BJ (cell line): ENCODE results near the gene MPP2. TPM values are rescaled to one million over a fixed set of nuclear protein-coding genes. Genes with fewer than 3 reads are reported as not detected.
A peak's percentile ranks its signal among the peaks of the same experiment; 100 is the strongest.
"Not testable (repeated sequence)": the region's sequence is repeated elsewhere in the genome, so short reads cannot be mapped to it uniquely, and the experiment has no call there.

Experiments used
- CTCF ChIA-PET: fragments of 350-600 bp; formaldehyde crosslinking; extraction: SDS; loops from one replicate; lab custom pipeline; 2021; ENCODE audit warnings: antibody characterized with exemption, inconsistent platforms; lab: Yijun Ruan, JAX
- POLR2A ChIA-PET: fragments of 300-600 bp; sonication (Branson Sonifier 250); formaldehyde crosslinking; extraction: SDS; loops from one replicate; lab custom pipeline; 2021; ENCODE audit warnings: antibody characterized with exemption; lab: Charles Lee
- DNase-seq: peaks from one replicate; pipeline ENCODE4 v3.0.0-alpha.2; 2011; ENCODE audit warnings: low read depth
- H3K27me3 ChIP-seq: 2 replicates; pipeline ENCODE4 v1.6.0; 2011; ENCODE audit warnings: low read length; ENCODE audit not compliant: control insufficient read depth, insufficient read depth
- H3K36me3 ChIP-seq: 2 replicates; pipeline ENCODE4 v1.5.1; 2011; ENCODE audit warnings: low read length; ENCODE audit not compliant: control insufficient read depth, insufficient read depth
- H3K4me3 ChIP-seq: 2 replicates; pipeline ENCODE4 v1.5.1; 2011; ENCODE audit warnings: low read depth, mild to moderate bottlenecking, control low read depth, low read length
- CTCF ChIP-seq: IDR thresholded peaks from 2 replicates; pipeline ENCODE4 v1.5.1; 2011; ENCODE audit warnings: low read depth, mild to moderate bottlenecking, control low read depth, inconsistent platforms, low read length, moderate library complexity; ENCODE audit not compliant: insufficient read depth
- polyA plus RNA-seq: library from polyadenylated mRNA; depleted of rRNA; stranded (reverse); fragments of >200 nt; gene quantifications from 2 replicates; pipeline ENCODE4 v1.2.3, GENCODE V29; 2011

Gene MPP2
- polyA plus RNA-seq, 1 experiment: 5.3 TPM

DNA sequence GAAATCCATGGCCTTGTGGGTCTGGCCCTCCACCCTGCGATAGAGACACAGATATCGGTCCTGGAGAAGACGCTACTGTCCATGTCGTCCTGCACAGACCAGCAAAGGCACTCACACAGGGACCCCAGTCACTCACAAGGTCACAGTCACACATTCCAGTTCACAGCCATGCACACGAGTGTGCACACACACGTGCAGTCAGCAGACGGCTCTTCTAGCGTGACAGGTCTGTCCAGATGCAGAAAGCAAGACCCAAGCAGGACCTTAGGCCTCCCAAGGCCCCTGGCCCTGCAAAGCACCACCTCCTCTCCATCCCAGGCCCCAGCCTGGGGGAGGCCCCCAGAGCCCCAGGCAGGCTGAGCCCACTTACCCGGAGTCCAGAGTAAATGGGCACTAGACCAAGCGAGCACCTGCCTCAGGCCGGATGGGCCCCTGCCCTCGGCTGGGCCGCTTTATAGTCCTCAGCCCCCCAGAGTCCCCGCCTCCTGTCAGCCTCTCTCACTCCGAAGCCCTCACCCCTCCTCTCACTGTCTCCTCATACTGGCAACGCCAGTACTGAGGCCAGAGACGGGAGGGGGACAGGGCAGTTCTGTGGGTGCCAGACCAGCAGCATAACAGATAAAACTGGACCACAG, 34.8 kb upstream of the MPP2 start, which contains the start of gene PPY:
Gene PPY, minus strand, starts transcription at position 426 of the 635 bp plus-strand sequence. CDS start 822 bp downstream, outside the sequence.
- H3K36me3 ChIP-seq: no peaks in the 10 kb centered on the region
- H3K4me3 ChIP-seq: no peak within 1 kb of the TSS
- DNase-seq: no peak
- peaks cover 8% of the 10 kb centered on the region; the same call in 1 of the 2 replicates for H3K27me3 ChIP-seq
- TF ChIP-seq CTCF: no peak
- ChIA-PET CTCF (interaction anchor here (0.6 to 7.1 kb wide), 13 partner anchors 10 to 172 kb away, joined by 3 to 108 read pairs (median 10); no protein-coding TSS in a partner anchor), POLR2A (no interaction called here)

GRCh38 chr17:43940630-43941029, 33.3 kb upstream of the MPP2 start:
- H3K4me3 ChIP-seq: no peak overlapping the region
- ChIA-PET CTCF (interaction anchor here (0.5 to 5.6 kb wide), 8 partner anchors 10 to 166 kb away, joined by 3 to 27 read pairs (median 4); no protein-coding TSS in a partner anchor), POLR2A (no interaction called here)
- peak; percentile 73 for TF ChIP-seq CTCF
- no peaks in the 10 kb centered on the region for H3K36me3 ChIP-seq
- peaks cover 8% of the 10 kb centered on the region; the same call in 1 of the 2 replicates for H3K27me3 ChIP-seq
- no peak for DNase-seq

- DNase-seq: no peak
- H3K36me3 ChIP-seq: no peaks in the 10 kb centered on the region
- ChIA-PET CTCF (interaction anchor here (0.9 to 4.8 kb wide), 8 partner anchors 12 to 94 kb away, joined by 3 to 31 read pairs (median 4); no protein-coding TSS in a partner anchor), POLR2A (no interaction called here)
- no peak for TF ChIP-seq CTCF
- no peak overlapping the region for H3K4me3 ChIP-seq
- H3K27me3 ChIP-seq: peaks cover 8% of the 10 kb centered on the region; the same call in 1 of the 2 replicates
Observed at GRCh38 chr17:43939886-43940285, 32.5 kb upstream of the MPP2 start.

- POLR2A ChIA-PET, H3K4me3 ChIP-seq, H3K27me3 ChIP-seq, DNase-seq, H3K36me3 ChIP-seq: not testable (repeated sequence)
- CTCF ChIA-PET: interaction anchor here (0.6 to 4.8 kb wide), 9 partner anchors 11 to 94 kb away, joined by 3 to 31 read pairs (median 4); no protein-coding TSS in a partner anchor
Observed at GRCh38 chr17:43939452-43939851, 32.1 kb upstream of the MPP2 start.

- DNase-seq: no peak
- peaks cover 8% of the 10 kb centered on the region; the same call in 1 of the 2 replicates for H3K27me3 ChIP-seq
- no peak for TF ChIP-seq CTCF
- ChIA-PET POLR2A (no interaction called here), CTCF (interaction anchor here (0.8 to 4.8 kb wide), 5 partner anchors 14 to 59 kb away, joined by 3 to 31 read pairs (median 3); no protein-coding TSS in a partner anchor)
- H3K4me3 ChIP-seq: no peak overlapping the region
- no peaks in the 10 kb centered on the region for H3K36me3 ChIP-seq
Observed at GRCh38 chr17:43938838-43939182, 31.5 kb upstream of the MPP2 start.
